NCI-H1436 (cell line): ENCODE measurements around the gene ACKR1.

ENCODE experiments used
- DNase-seq: peaks from one replicate; lab custom pipeline; 2025; lab: John Stamatoyannopoulos, UW

The ACKR1 gene

DNA sequence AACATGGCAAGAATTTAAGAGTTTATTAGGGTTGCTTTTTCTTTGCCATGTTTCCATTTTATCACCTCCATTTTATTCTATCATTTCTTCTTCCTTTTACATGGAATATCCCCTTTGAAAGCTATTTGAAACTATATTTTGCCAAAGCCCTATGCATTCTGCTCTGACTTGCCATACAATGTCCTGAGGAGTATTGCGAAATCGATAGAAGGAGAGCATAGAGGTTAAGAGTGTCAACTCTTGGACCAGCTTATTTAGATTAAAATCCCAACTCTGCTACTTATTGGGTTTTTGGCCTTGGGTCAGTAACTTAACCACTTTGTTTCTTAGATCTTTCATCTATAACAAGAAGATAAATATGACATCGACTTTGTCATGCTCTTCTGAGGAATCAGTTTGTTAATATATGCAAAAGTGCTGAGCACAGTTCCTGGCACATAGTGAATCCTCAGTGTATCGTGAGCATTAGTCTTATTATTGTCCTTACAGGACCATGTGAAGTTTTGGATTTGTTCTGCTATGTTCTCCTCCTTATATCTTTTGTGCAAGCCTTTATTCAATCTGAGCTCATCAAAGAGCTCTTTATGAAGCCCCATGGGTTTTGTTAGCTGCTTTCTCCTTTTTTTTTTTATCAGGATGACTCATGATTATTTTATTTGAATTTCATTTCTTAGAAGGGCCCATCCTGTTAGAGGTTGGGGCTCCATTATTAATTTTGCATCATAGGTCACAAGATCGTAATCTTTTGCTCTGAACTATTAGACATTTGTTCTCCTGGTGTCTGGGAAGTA is 17.6 kb downstream of the ACKR1 start:
- no peak for DNase-seq

DNA sequence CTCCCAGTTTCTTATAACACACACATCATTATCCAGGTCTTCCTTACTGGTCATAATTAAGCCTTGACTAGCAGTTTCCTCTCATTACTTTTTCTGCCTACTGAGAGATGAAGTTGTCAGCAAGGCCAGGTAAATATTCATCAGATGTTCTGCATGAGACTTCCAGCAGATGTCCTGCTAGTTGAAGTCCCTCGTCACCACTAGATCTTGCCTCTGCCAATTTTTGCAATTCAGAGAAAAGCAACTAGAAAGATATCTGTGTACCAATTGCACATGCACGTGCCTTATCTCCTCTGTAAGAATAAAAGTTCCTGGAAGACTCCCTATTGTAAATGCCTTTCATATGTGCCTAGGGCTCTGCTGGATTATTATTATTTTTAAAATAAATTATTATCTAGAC is 18.3 kb downstream of the ACKR1 start:
- DNase-seq: no peak

DNA sequence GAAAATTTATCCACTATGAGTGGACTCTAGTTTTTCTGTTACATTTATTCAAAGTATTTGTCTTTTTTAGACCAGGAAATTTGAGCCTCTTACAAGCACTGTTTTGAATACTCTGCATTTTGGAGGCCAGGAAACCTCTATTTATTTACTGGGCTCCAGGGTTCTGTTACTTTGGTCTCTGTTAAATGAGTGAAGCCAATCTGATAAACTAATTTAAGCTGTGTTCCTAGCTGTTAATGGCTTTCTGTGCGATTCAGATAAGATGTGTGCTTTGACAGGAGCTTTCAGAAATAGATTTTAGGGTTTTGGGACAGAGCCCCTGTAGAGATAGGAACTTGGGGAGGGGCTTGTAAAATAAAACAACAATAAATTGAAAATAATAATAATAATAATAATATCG is 23.9 kb downstream of the ACKR1 start:
- no peak for DNase-seq

DNA sequence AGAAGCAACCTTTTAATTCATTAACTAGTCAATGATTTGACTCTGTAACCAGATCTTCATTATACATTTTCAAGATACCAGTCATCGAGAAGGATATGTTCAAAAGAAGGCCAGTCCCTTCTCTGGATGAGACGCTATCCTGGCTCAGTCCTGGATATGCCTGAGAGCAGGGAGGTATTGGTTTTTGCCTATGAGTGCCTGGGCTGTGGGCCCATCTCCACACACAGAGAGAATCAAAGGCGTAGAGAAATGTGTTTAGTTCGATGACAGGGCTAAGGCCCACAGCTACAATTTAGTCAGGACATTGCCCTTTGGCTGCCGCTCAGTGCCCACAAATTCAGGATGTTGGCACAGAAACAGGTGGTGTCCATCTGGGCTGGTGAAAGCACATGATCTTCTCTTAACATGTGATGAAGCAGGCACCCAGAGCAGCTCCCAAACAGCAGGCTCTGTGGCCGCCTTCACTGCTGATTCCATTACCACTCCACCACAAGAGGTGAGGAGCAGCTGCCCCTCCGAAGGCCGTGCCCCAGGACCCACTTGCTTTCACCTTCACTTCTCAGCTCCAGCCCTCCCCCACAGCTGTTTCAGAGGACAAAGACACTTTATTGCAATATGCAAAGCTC is 24.7 kb downstream of the ACKR1 start:
- no peak for DNase-seq

DNA sequence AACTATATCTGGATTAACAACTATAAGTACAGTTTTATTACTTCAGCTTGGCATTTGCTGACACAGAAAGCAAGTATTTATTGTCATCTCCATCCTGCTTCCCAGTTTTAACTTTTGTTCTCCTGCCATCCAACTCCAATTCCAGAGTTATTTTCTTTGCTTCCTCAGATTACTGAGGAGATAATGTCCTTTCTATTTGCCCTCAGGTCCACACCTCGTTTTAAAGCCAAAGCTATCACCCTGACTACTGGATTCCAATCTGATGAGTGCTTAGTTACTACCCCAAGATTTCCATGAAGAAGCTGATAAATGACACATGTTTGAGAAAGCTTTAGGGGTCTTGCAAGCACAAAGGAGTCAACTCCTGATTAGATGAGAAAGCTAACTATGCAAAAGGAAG is 25.2 kb downstream of the ACKR1 start:
- DNase-seq: no peak

DNA sequence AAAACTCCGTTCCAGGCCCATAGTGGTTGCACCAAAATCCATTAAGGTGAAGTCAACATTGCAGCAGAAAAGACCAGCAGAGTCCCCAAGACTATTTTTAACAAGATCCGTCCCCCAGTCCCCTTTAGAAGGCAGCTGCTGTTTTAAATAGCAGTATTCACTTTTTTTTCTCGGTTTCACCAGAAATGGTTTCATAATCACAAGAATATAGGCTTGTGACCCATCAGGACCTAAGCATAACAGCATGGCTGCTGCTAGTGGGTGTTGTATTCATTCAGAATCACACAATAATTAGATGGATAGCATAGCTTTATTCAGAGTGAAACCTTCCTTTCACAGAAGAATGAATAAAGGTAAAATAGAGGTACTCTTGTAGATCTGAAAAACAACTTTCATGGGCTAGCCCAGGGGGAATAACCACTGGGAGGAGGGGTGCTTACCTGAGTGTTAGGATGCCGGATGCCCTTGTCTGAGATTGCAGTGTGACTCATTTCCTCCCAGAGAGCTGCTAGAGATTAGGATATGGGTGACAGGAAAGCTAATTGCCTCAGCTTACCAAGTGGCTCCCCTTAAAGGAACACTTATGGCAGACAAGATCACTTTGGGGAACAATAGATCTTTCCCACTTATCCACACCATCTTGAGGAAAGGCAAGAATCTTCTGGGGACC is 35.0 kb downstream of the ACKR1 start:
- no peak for DNase-seq

DNA sequence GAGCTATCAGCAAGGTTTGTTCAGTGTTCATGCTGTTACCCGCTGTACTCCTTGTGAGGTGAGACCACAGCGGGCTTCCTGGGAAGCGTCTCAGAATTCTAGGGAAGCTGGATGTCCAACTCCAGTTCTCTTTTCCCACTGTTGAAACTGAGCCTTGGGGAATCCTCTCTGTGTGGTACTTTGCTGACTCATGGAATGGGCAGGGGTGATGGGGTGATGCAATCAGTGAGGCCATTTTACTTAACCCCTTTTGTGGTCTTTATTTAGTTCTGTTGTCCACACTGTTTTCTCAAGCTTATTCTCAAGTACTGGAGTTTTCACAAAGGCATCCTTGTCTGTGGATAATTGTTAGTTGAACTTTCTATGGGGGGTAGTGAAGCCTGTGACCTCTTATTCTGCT is 42.6 kb downstream of the ACKR1 start:
- no peak for DNase-seq

DNA sequence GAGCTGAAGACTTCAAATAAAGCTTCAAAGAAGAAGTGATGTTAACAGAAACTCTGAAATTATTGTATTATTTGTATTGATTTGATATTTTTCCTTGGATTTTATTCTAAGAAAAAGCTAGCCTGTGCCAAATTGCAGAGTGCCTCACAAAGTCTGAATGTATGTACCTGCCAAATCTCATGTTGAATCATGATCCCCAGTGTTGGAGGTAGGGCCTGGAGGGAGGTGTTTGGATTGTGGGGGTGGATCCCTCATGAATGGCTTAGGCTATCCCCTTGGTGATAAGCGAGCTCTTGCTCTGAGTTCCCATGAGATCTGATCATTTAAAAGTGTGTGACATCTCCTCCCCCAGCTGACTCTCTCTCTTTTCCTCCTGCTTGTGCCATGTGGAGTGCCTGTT is 43.6 kb downstream of the ACKR1 start:
- no peak for DNase-seq

DNA sequence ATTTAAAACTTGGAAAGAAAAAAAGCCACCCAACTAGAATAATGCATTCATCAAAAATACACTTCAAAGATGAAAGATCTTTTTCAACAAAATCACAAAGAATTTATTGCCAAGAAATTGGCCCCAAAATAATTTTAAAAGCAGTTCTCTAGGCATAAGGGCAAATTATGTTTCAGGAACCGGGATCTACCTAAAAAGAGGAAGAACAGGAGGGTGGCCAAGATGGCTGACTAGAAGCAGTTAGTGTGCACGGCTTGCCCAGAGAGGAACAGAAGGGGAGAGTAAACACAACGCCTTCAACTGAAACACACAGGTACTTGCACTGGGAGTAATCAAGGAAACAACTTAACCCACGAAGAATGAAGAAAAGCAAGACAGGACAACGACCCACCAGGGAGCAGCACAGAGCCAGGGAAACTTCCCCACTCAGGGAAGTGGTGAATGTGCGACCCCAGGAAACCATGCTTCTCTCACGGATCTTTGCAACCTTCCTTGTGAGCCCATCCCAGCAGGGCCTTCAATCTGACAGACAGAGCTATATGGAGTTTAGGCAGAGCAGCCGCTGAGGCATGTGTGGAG is 46.1 kb downstream of the ACKR1 start:
- DNase-seq: no peak
